ENCODE results near the gene SENP8.

GRCh38 chr15:72110355-72110754, 7.8 kb upstream of the SENP8 start:
- TF ChIP-seq POLR2AphosphoS5 (IDR thresholded peaks at IDR 0.05; ENCODE audit: low read depth, low read length): no peak
- no peak for TF ChIP-seq TAF1 (IDR thresholded peaks at IDR 0.05; ENCODE audit: borderline replicate concordance, insufficient read depth, low read length)

Data from PFSK-1 (cell line).